Endothelial cell of umbilical vein (primary cell): ENCODE results near the gene CSNK1G1. TPM values are rescaled to one million over a fixed set of nuclear protein-coding genes. Genes with fewer than 3 reads are reported as not detected.

Source experiments
- BruUV-seq: library from RNA; stranded (reverse); fragments of 400-500 nt; replicated peaks from 2 replicates; lab custom pipeline; 2021; lab: Mats Ljungman, UMichigan
- CTCF ChIA-PET: fragments of 300-600, 350-600 bp; sonication (Branson Sonifier 250); formaldehyde crosslinking; loops from one replicate; lab custom pipeline; 2021; ENCODE audit warnings: antibody characterized with exemption, inconsistent platforms; lab: Charles Lee
- POLR2A ChIA-PET: fragments of 300-600, 350-600 bp; sonication (Branson Sonifier 250); formaldehyde crosslinking; loops from one replicate; lab custom pipeline; 2021; ENCODE audit warnings: antibody characterized with exemption, inconsistent platforms; lab: Charles Lee
- DNase-seq: peaks from one replicate; pipeline ENCODE4 v3.0.0-alpha.2; 2011; ENCODE audit warnings: low read depth, low spot score
- FAIRE-seq: peaks from 2 replicates; lab custom pipeline; 2011; peaks lifted over from hg19 to GRCh38; lab: Jason Lieb, UNC
- H2AFZ ChIP-seq: 2 replicates; pipeline ENCODE4 v1.6.0; 2012; ENCODE audit warnings: low read depth, low read length, control low read depth, inconsistent platforms
- H3K27ac ChIP-seq: 2 replicates; pipeline ENCODE4 v1.5.1; 2011; ENCODE audit warnings: low read depth, mild to moderate bottlenecking, control low read depth, low read length, moderate library complexity; ENCODE audit not compliant: insufficient read depth
- H3K27me3 ChIP-seq, 2 experiments: 2 replicates each; pipeline versions ENCODE4 v1.6.0 to v1.6.1; 2011; ENCODE audit warnings: low read length in 2 of 2, mixed read lengths in 1 of 2; ENCODE audit not compliant: control insufficient read depth in 2 of 2, insufficient read depth in 2 of 2
- H3K36me3 ChIP-seq, 2 experiments: 2 replicates in 1 of 2; 3 replicates in 1 of 2; pipeline ENCODE4 v1.5.1; 2011; ENCODE audit warnings: low read length in 2 of 2, mild to moderate bottlenecking in 1 of 2, moderate library complexity in 1 of 2; ENCODE audit not compliant: control insufficient read depth in 2 of 2, insufficient read depth in 2 of 2; ENCODE audit errors: extremely low read depth in 1 of 2
- H3K4me1 ChIP-seq: 3 replicates; pipeline ENCODE4 v1.5.1; 2011; ENCODE audit warnings: mild to moderate bottlenecking, low read length; ENCODE audit not compliant: control insufficient read depth, insufficient read depth; ENCODE audit errors: extremely low read depth
- H3K4me2 ChIP-seq: 2 replicates; pipeline ENCODE4 v1.6.1; 2011; ENCODE audit warnings: low read length, control low read depth, mixed read lengths; ENCODE audit not compliant: insufficient read depth
- H3K4me3 ChIP-seq, 3 experiments: fragments of 200-600 bp in 1 of 3; sonication (generic), shearing (Covaris generic) in 1 of 3; replicated peaks in 1 of 3; 2 replicates each; pipeline ENCODE4 v1.5.1; 2011 to 2016; ENCODE audit warnings: control low read depth in 3 of 3, low read length in 3 of 3, mild to moderate bottlenecking in 2 of 3, inconsistent platforms in 1 of 3, low read depth in 1 of 3, moderate library complexity in 1 of 3; ENCODE audit not compliant: insufficient read depth in 1 of 3
- H3K79me2 ChIP-seq: 2 replicates; pipeline ENCODE4 v1.6.0; 2012; ENCODE audit warnings: low read length, inconsistent platforms; ENCODE audit not compliant: control insufficient read depth, insufficient read depth
- H3K9ac ChIP-seq: replicated peaks from 2 replicates; pipeline ENCODE3; 2011; ENCODE audit warnings: low read length, control low read depth; ENCODE audit not compliant: insufficient read depth; ENCODE audit errors: extremely low read depth
- H3K9me1 ChIP-seq: replicated peaks from 3 replicates; pipeline ENCODE4 v1.6.0; 2011; ENCODE audit warnings: mild to moderate bottlenecking, low read length; ENCODE audit not compliant: control insufficient read depth, insufficient read depth; ENCODE audit errors: extremely low read depth
- H3K9me3 ChIP-seq: replicated peaks from 2 replicates; pipeline ENCODE4 v1.5.1; 2012; ENCODE audit warnings: low read length, inconsistent platforms; ENCODE audit not compliant: control insufficient read depth, insufficient read depth
- H4K20me1 ChIP-seq: replicated peaks from 2 replicates; pipeline ENCODE3; 2011; ENCODE audit warnings: mild to moderate bottlenecking, low read length; ENCODE audit not compliant: control insufficient read depth, insufficient read depth; ENCODE audit errors: extremely low read depth
- EZH2 ChIP-seq: IDR thresholded peaks from 2 replicates; pipeline ENCODE4 v1.6.1; 2012; ENCODE audit warnings: borderline replicate concordance, low read depth, mild to moderate bottlenecking, moderate library complexity, low read length, inconsistent platforms; ENCODE audit not compliant: severe bottlenecking
- FOS ChIP-seq: IDR thresholded peaks from 2 replicates; pipeline ENCODE4 v1.6.1; 2011; ENCODE audit warnings: mild to moderate bottlenecking, low read length, moderate library complexity, borderline replicate concordance; ENCODE audit not compliant: insufficient read depth
- GATA2 ChIP-seq: IDR thresholded peaks from 2 replicates; pipeline ENCODE4 v1.7.0; 2011; ENCODE audit warnings: low read depth, mild to moderate bottlenecking, moderate library complexity, mixed read lengths, low read length; ENCODE audit not compliant: insufficient read length, insufficient read depth
- JUN ChIP-seq: IDR thresholded peaks from 2 replicates; pipeline ENCODE4 v1.6.1; 2011; ENCODE audit warnings: borderline replicate concordance, low read depth; ENCODE audit not compliant: insufficient read length, insufficient read depth
- MYC ChIP-seq: IDR thresholded peaks from one replicate; pipeline ENCODE4 v1.6.1; 2011; ENCODE audit warnings: mild to moderate bottlenecking, low read depth, low read length
- POLR2A ChIP-seq: IDR thresholded peaks from 2 replicates; pipeline ENCODE4 v1.6.1; 2012; ENCODE audit warnings: low read depth, mild to moderate bottlenecking, control low read depth, low read length
- POLR2AphosphoS5 ChIP-seq: IDR thresholded peaks from 2 replicates; pipeline ENCODE4 v1.6.1; 2012; ENCODE audit warnings: low read depth, mild to moderate bottlenecking, control low read depth, low read length, moderate library complexity; ENCODE audit not compliant: insufficient read depth
- dilution Hi-C: fragments of 300-500 bp; cut with MboI; formaldehyde crosslinking; loops from one replicate; pipeline ENCODE4 v1.15.0; 2019; ENCODE audit warnings: low sequenced_read_pairs; ENCODE audit not compliant: extremely low pct_ligation_motif_present
- intact Hi-C: fragments of 100-400 bp; cut with micrococcal nuclease; formaldehyde crosslinking; loops from one replicate; pipeline ENCODE4 v1.10.0; 2022
- polyA plus RNA-seq, 4 experiments: library from polyadenylated mRNA; depleted of rRNA in 3 of 4; stranded (reverse) in 3 of 4; unstranded in 1 of 4; fragments of >200 nt; gene quantifications; 2 replicates each; pipeline versions ENCODE4 v1.2.1 to v1.2.3, GENCODE V29; 2011 to 2012; ENCODE audit warnings: missing spikeins in 1 of 4
- total RNA-seq: library from RNA; stranded (reverse); gene quantifications from 2 replicates; pipeline ENCODE4 v1.2.3, GENCODE V29; 2021
- TF ChIP-seq, protein P1 (sequence below): IDR thresholded peaks from 2 replicates; pipeline ENCODE4 v1.6.1; 2011; ENCODE audit not compliant: insufficient read depth, insufficient read length
- TF ChIP-seq, protein P2 (sequence below), 2 donors: IDR thresholded peaks; 1 replicate in 1 of 2; 2 replicates in 1 of 2; pipeline ENCODE4 v1.5.1; 2011; ENCODE audit warnings: low read length in 2 of 2, mild to moderate bottlenecking in 2 of 2, moderate library complexity in 2 of 2, control low read depth in 1 of 2, inconsistent platforms in 1 of 2, low read depth in 1 of 2; ENCODE audit not compliant: insufficient read depth in 1 of 2; ENCODE audit errors: extremely low read depth in 1 of 2

The CSNK1G1 gene
- total and polyA plus RNA-seq, 2 donors (not counting 3 experiments of a cell fraction or from before 2014, with no cell fraction given) = 9.0 to 31.7 TPM

DNA sequence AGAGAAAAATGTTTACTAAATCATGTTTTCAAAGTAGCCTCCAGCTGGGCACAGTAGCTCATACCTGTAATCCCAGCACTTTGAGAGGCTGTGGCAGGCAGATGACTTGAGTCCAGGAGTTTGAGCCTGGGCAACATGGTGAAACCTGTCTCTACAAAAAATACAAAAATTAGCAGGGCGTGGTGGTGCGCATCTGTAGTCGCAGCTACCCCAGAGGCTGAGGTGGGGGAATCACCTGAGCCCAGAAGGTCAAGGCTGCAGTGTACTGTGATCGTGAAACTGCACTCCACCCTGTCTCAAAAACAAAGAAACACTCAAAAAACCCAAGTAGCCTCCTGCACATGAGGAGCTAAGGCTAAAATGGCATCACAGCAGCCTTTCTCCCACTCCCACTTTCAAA, 191.5 kb downstream of the CSNK1G1 start:
- no peaks in the 10 kb centered on the region for H4K20me1 ChIP-seq
- no peak overlapping the region for H3K4me3 ChIP-seq
- intact Hi-C loops = no loop called here
- no peaks in the 10 kb centered on the region for H3K9me3 ChIP-seq
- H3K4me2 ChIP-seq = no peak overlapping the region
- dilution Hi-C loops = no loop called here
- no peaks in the 10 kb centered on the region for H3K9me1 ChIP-seq
- ChIA-PET CTCF (interaction anchor here (3.3 kb wide), 1 partner anchor 10 kb away, joined by 33 read pairs; no protein-coding TSS in a partner anchor), POLR2A (no interaction called here)
- BruUV-seq = no TSS peak
- no peak overlapping the region for H2AFZ ChIP-seq
- peaks cover 3 to 9% of the 10 kb centered on the region in 2 experiments for H3K36me3 ChIP-seq
- TF ChIP-seq POLR2AphosphoS5 = no peak
- no peak for TF ChIP-seq JUN
- no peak for TF ChIP-seq FOS
- no peak for TF ChIP-seq MYC
- TF ChIP-seq GATA2 = no peak
- TF ChIP-seq EZH2 = no peak
- TF ChIP-seq, protein P1, sequence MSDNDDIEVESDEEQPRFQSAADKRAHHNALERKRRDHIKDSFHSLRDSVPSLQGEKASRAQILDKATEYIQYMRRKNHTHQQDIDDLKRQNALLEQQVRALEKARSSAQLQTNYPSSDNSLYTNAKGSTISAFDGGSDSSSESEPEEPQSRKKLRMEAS = no peak
- TF ChIP-seq POLR2A = no peak
- TF ChIP-seq, protein P2, sequence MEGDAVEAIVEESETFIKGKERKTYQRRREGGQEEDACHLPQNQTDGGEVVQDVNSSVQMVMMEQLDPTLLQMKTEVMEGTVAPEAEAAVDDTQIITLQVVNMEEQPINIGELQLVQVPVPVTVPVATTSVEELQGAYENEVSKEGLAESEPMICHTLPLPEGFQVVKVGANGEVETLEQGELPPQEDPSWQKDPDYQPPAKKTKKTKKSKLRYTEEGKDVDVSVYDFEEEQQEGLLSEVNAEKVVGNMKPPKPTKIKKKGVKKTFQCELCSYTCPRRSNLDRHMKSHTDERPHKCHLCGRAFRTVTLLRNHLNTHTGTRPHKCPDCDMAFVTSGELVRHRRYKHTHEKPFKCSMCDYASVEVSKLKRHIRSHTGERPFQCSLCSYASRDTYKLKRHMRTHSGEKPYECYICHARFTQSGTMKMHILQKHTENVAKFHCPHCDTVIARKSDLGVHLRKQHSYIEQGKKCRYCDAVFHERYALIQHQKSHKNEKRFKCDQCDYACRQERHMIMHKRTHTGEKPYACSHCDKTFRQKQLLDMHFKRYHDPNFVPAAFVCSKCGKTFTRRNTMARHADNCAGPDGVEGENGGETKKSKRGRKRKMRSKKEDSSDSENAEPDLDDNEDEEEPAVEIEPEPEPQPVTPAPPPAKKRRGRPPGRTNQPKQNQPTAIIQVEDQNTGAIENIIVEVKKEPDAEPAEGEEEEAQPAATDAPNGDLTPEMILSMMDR (IDR thresholded peaks at IDR 0.05; ENCODE audit: extremely low read depth in 1 of 2, insufficient read depth in 1 of 2, low read depth in 1 of 2, low read length in 2 of 2) = no peak
- no peaks in the 10 kb centered on the region for H3K27me3 ChIP-seq
- H3K79me2 ChIP-seq = peaks cover 29% of the 10 kb centered on the region
- DNase-seq = no peak
- peaks cover 16% of the 10 kb centered on the region for H3K4me1 ChIP-seq
- FAIRE-seq = no peak
- no peak overlapping the region for H3K27ac ChIP-seq
- H3K9ac ChIP-seq = no peak overlapping the region
